Neural cell (in vitro differentiated cells): ENCODE results near the gene AGFG1.

Experiments
- EP300 ChIP-seq: fragments of 450-650 bp; conservative IDR thresholded peaks from 2 replicates; pipeline ENCODE4 v1.6.1; 2014; ENCODE audit warnings: antibody characterized with exemption, mild to moderate bottlenecking, moderate library complexity; ENCODE audit not compliant: poor library complexity, severe bottlenecking
- MXI1 ChIP-seq: fragments of 450-650 bp; conservative IDR thresholded peaks from 2 replicates; pipeline ENCODE4 v1.6.1; 2014; ENCODE audit warnings: antibody characterized with exemption, mild to moderate bottlenecking; ENCODE audit not compliant: poor library complexity, severe bottlenecking
- POLR2AphosphoS5 ChIP-seq: IDR thresholded peaks from 2 replicates; pipeline ENCODE4 v1.6.1; 2012
- RAD21 ChIP-seq: fragments of 450-650 bp; conservative IDR thresholded peaks from 2 replicates; pipeline ENCODE4 v1.6.1; 2014; ENCODE audit warnings: antibody characterized with exemption, mild to moderate bottlenecking, moderate library complexity
- SMC3 ChIP-seq: fragments of 450-650 bp; conservative IDR thresholded peaks from 2 replicates; pipeline ENCODE4 v1.6.1; 2014; ENCODE audit warnings: antibody characterized with exemption, mild to moderate bottlenecking, moderate library complexity; ENCODE audit not compliant: poor library complexity
- TF ChIP-seq, protein P1 (sequence below): fragments of 450-650 bp; IDR thresholded peaks from 2 replicates; pipeline ENCODE4 v1.5.1; 2014; ENCODE audit warnings: antibody characterized with exemption, mild to moderate bottlenecking, moderate library complexity; ENCODE audit not compliant: poor library complexity, severe bottlenecking
- TF ChIP-seq, protein P2 (sequence below): IDR thresholded peaks from 2 replicates; pipeline ENCODE4 v1.6.1; 2012; ENCODE audit warnings: borderline replicate concordance

GRCh38 chr2:227602358-227602757 is 130.4 kb downstream of the AGFG1 start:
- TF ChIP-seq RAD21 (no peak), POLR2AphosphoS5 (no peak), SMC3 (no peak), EP300 (no peak), MXI1 (no peak)
- TF ChIP-seq, protein P1, sequence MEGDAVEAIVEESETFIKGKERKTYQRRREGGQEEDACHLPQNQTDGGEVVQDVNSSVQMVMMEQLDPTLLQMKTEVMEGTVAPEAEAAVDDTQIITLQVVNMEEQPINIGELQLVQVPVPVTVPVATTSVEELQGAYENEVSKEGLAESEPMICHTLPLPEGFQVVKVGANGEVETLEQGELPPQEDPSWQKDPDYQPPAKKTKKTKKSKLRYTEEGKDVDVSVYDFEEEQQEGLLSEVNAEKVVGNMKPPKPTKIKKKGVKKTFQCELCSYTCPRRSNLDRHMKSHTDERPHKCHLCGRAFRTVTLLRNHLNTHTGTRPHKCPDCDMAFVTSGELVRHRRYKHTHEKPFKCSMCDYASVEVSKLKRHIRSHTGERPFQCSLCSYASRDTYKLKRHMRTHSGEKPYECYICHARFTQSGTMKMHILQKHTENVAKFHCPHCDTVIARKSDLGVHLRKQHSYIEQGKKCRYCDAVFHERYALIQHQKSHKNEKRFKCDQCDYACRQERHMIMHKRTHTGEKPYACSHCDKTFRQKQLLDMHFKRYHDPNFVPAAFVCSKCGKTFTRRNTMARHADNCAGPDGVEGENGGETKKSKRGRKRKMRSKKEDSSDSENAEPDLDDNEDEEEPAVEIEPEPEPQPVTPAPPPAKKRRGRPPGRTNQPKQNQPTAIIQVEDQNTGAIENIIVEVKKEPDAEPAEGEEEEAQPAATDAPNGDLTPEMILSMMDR: no peak
- TF ChIP-seq, protein P2, sequence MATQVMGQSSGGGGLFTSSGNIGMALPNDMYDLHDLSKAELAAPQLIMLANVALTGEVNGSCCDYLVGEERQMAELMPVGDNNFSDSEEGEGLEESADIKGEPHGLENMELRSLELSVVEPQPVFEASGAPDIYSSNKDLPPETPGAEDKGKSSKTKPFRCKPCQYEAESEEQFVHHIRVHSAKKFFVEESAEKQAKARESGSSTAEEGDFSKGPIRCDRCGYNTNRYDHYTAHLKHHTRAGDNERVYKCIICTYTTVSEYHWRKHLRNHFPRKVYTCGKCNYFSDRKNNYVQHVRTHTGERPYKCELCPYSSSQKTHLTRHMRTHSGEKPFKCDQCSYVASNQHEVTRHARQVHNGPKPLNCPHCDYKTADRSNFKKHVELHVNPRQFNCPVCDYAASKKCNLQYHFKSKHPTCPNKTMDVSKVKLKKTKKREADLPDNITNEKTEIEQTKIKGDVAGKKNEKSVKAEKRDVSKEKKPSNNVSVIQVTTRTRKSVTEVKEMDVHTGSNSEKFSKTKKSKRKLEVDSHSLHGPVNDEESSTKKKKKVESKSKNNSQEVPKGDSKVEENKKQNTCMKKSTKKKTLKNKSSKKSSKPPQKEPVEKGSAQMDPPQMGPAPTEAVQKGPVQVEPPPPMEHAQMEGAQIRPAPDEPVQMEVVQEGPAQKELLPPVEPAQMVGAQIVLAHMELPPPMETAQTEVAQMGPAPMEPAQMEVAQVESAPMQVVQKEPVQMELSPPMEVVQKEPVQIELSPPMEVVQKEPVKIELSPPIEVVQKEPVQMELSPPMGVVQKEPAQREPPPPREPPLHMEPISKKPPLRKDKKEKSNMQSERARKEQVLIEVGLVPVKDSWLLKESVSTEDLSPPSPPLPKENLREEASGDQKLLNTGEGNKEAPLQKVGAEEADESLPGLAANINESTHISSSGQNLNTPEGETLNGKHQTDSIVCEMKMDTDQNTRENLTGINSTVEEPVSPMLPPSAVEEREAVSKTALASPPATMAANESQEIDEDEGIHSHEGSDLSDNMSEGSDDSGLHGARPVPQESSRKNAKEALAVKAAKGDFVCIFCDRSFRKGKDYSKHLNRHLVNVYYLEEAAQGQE: no peak
